Measurements from ENCODE around the gene CFAP73. TPM values are rescaled to one million over a fixed set of nuclear protein-coding genes. Genes with fewer than 3 reads are reported as not detected.

Gene CFAP73
- total RNA-seq, 1 experiment from 2014 or later: 0.23 TPM

GRCh38 chr12:113151655-113152054, 2.1 kb downstream of the CFAP73 start:
- DNase-seq: no peak
- no peaks in the 10 kb centered on the region for H3K4me1 Mint-ChIP-seq (ENCODE audit: low read depth, unreplicated experiment)

GRCh38 chr12:113152196-113152834, 2.8 kb downstream of the CFAP73 start:
- Histone ChIP-seq H3K36me3 (ENCODE audit: control insufficient read depth, insufficient read depth, low read length) (no peaks in the 10 kb centered on the region), H3K4me3 (ENCODE audit: low read depth, low read length) (no peak overlapping the region; the same call in none of the 2 replicates), H3K27me3 (replicated peaks; ENCODE audit: control insufficient read depth, insufficient read depth, low read length) (peaks cover 3% of the 10 kb centered on the region; the same call in 1 of the 2 replicates), H3K4me1 (peaks cover 13% of the 10 kb centered on the region), H3K9me3 (no peaks in the 10 kb centered on the region)
- TF ChIP-seq CTCF (IDR thresholded peaks at IDR 0.05; ENCODE audit: insufficient read depth in 1 of 2, low read depth in 1 of 2, low read length in 1 of 2, severe bottlenecking in 1 of 2, unreplicated experiment in 1 of 2): no peak
- no peaks in the 10 kb centered on the region for H3K4me1 Mint-ChIP-seq (ENCODE audit: low read depth, unreplicated experiment)
- H3K36me3 Mint-ChIP-seq (ENCODE audit: insufficient read depth, unreplicated experiment): peaks cover 8% of the 10 kb centered on the region
- ChIA-PET CTCF (interaction anchor here (0.6 to 1.6 kb wide), 14 partner anchors 20 to 252 kb away, joined by 3 to 16 read pairs (median 3); partner anchors contain the start of gene RITA1), POLR2A (interaction anchor here (1.2 kb wide), 1 partner anchor 33 kb away, joined by 8 read pairs; the partner anchor contains the start of genes DDX54 and RITA1)
- intact Hi-C loops (cut with micrococcal nuclease; ENCODE audit: unreplicated experiment): loop anchor here (2.0 kb wide), 1 partner anchor 160 kb away; no protein-coding TSS in a partner anchor
- no TSS peak for BruUV-seq (replicated peaks)
- H3K4me3 Mint-ChIP-seq (ENCODE audit: unreplicated experiment): peak overlapping the region; percentile 63
- no peaks in the 10 kb centered on the region for H3K9me3 Mint-ChIP-seq (ENCODE audit: unreplicated experiment)
- H3K27ac Mint-ChIP-seq (ENCODE audit: unreplicated experiment): no peak overlapping the region
- H3K27me3 Mint-ChIP-seq (ENCODE audit: insufficient read depth, unreplicated experiment): peaks cover 13% of the 10 kb centered on the region
- no peak for DNase-seq

More at GRCh38 chr12:113151655-113152054, 2.1 kb downstream of the CFAP73 start:
- Mint-ChIP-seq H3K9me3 (ENCODE audit: unreplicated experiment) (no peaks in the 10 kb centered on the region), H3K27me3 (ENCODE audit: insufficient read depth, unreplicated experiment) (peaks cover 14% of the 10 kb centered on the region), H3K36me3 (ENCODE audit: insufficient read depth, unreplicated experiment) (peaks cover 2% of the 10 kb centered on the region), H3K27ac (ENCODE audit: unreplicated experiment) (no peak overlapping the region), H3K4me3 (ENCODE audit: unreplicated experiment) (peak overlapping the region; percentile 63)
- no TSS peak for BruUV-seq (replicated peaks)
- CTCF ChIA-PET: interaction anchor here (0.7 kb wide), 1 partner anchor 23 kb away, joined by 3 read pairs; no protein-coding TSS in a partner anchor
- Histone ChIP-seq H3K27me3 (replicated peaks; ENCODE audit: control insufficient read depth, insufficient read depth, low read length) (peaks cover 3% of the 10 kb centered on the region; the same call in 1 of the 2 replicates), H3K36me3 (ENCODE audit: control insufficient read depth, insufficient read depth, low read length) (no peaks in the 10 kb centered on the region), H3K9me3 (no peaks in the 10 kb centered on the region), H3K4me3 (ENCODE audit: low read depth, low read length) (no peak overlapping the region), H3K4me1 (peaks cover 13% of the 10 kb centered on the region)
- TF ChIP-seq CTCF (IDR thresholded peaks at IDR 0.05; ENCODE audit: insufficient read depth in 1 of 2, low read depth in 1 of 2, low read length in 1 of 2, severe bottlenecking in 1 of 2, unreplicated experiment in 1 of 2): no peak
- intact Hi-C loops (cut with micrococcal nuclease; ENCODE audit: unreplicated experiment): loop anchor here (2.0 kb wide), 1 partner anchor 159 kb away; no protein-coding TSS in a partner anchor
- POLR2A ChIA-PET: no interaction called here

DNA sequence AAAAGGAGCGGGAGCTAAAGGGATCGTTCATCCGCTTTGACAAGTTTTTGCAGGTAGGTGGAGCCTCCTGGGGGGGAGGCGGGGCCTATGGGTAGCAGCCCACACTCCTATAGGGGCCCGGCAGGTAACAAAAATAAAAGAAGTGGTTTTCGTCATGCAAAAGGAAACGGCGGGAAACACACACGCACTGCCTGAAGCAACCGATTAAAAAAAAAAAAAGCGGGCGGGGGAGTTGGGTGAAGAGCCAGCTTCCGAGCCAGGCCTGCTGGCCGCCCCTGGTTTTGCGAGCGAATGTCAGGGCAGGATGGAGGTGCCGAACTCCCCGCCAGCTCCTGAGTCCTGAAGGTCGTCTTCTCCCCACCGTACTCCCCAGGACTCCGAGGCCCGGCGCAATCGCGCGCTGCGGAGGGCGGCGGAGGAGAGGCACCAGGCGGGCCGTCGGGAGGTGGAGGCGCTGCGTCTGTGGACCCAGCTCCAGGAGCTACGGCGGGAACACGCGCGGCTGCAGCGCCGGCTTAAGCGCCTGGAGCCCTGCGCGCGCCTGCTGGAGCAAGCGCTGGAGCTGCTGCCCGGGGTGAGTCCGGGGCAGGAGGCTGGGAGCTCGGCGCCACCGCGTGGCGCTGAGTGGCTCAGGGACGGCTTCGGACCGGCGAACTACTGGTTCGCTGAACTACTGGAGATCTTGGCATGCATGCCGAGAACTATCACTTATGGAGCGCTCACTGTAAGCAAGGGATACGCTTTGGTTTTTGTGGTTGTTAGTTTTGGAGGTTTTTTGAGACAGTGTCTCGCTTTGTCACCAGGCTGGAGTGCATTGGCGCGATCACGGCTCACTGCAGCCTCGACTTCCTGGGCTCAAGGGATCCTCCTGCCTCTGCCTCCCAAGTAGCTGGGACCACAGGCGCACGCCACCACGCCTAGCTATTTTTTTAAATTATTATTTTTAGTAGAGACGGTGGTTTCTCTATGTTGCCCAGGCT, 3.6 kb downstream of the CFAP73 start:
- peak overlapping the region; percentile 48 for H3K27ac Mint-ChIP-seq (ENCODE audit: unreplicated experiment)
- no TSS peak for BruUV-seq (replicated peaks)

More for the DNA sequence above, 3.6 kb downstream of the CFAP73 start:
- Histone ChIP-seq H3K36me3 (ENCODE audit: control insufficient read depth, insufficient read depth, low read length) (no peaks in the 10 kb centered on the region), H3K9me3 (no peaks in the 10 kb centered on the region), H3K27me3 (replicated peaks; ENCODE audit: control insufficient read depth, insufficient read depth, low read length) (peaks cover 3% of the 10 kb centered on the region; the same call in 1 of the 2 replicates), H3K4me3 (ENCODE audit: low read depth, low read length) (peak overlapping the region; percentile 36), H3K4me1 (peaks cover 13% of the 10 kb centered on the region)
- Mint-ChIP-seq H3K4me3 (ENCODE audit: unreplicated experiment) (peak overlapping the region; percentile 63), H3K27me3 (ENCODE audit: insufficient read depth, unreplicated experiment) (peaks cover 10% of the 10 kb centered on the region), H3K9me3 (ENCODE audit: unreplicated experiment) (no peaks in the 10 kb centered on the region), H3K36me3 (ENCODE audit: insufficient read depth, unreplicated experiment) (peaks cover 16% of the 10 kb centered on the region), H3K4me1 (ENCODE audit: low read depth, unreplicated experiment) (no peaks in the 10 kb centered on the region)
- peak; percentile 34 to 75 for TF ChIP-seq CTCF (IDR thresholded peaks at IDR 0.05; ENCODE audit: insufficient read depth in 1 of 2, low read depth in 1 of 2, low read length in 1 of 2, severe bottlenecking in 1 of 2, unreplicated experiment in 1 of 2)
- DNase-seq: peak; percentile 75 to 85
- ChIA-PET POLR2A (interaction anchor here (1.2 kb wide), 1 partner anchor 32 kb away, joined by 8 read pairs; the partner anchor contains the start of genes DDX54 and RITA1), CTCF (interaction anchor here (0.6 to 1.6 kb wide), 19 partner anchors 14 to 278 kb away, joined by 3 to 16 read pairs (median 3); partner anchors contain the start of genes RASAL1 and RITA1)
- intact Hi-C loops (cut with micrococcal nuclease; ENCODE audit: unreplicated experiment): loop anchor here (1.0 to 2.0 kb wide), 2 partner anchors 105 to 160 kb away; no protein-coding TSS in a partner anchor
